ENCODE results near the gene DYNLRB2. TPM values are rescaled to one million over a fixed set of nuclear protein-coding genes. Genes with fewer than 3 reads are reported as not detected.

The DYNLRB2 gene
- total and polyA plus RNA-seq, 4 donors: 0.58 to 0.92 TPM; not detected in 2

- Histone ChIP-seq H3K4me3 (ENCODE audit: low read depth in 1 of 3, low read length in 3 of 3) (no peak overlapping the region), H3K4me1 (ENCODE audit: control insufficient read depth in 4 of 4, insufficient read depth in 4 of 4, low read length in 3 of 4) (no peaks in the 10 kb centered on the region), H3K27ac (ENCODE audit: low read depth in 1 of 2, low read length in 2 of 2) (no peak overlapping the region), H3K36me3 (ENCODE audit: control insufficient read depth in 4 of 4, insufficient read depth in 3 of 4, low read depth in 1 of 4, low read length in 3 of 4) (no peaks in the 10 kb centered on the region), H3K9me3 (ENCODE audit: control insufficient read depth in 4 of 4, low read length in 3 of 4) (no peaks in the 10 kb centered on the region), H3K27me3 (ENCODE audit: control insufficient read depth in 4 of 4, insufficient read depth in 4 of 4, low read length in 3 of 4) (no peaks in the 10 kb centered on the region), H3K9ac (ENCODE audit: low read depth in 1 of 2, low read length in 2 of 2) (no peak overlapping the region)
- no peak for DNase-seq (ENCODE audit: low spot score)
- 97% methylated on average over 3 of the region's 3 CpGs for WGBS
- TF ChIP-seq FOXA1 (IDR thresholded peaks at IDR 0.05) (no peak), CTCF (IDR thresholded peaks at IDR 0.05; ENCODE audit: low read depth, low read length, missing input control) (no peak), HNF4G (IDR thresholded peaks at IDR 0.05) (no peak), SP1 (IDR thresholded peaks at IDR 0.05) (no peak), MAX (IDR thresholded peaks at IDR 0.05) (no peak), NR2F2 (IDR thresholded peaks at IDR 0.05) (no peak), ATF3 (IDR thresholded peaks at IDR 0.05) (no peak)
Observed at GRCh38 chr16:80563066-80563465, 22.3 kb downstream of the DYNLRB2 start.

GRCh38 chr16:80564394-80564793, 23.6 kb downstream of the DYNLRB2 start:
- no peak overlapping the region for H3K4me3 ChIP-seq (ENCODE audit: low read depth in 1 of 3, low read length in 3 of 3)
- TF ChIP-seq FOXA1 (IDR thresholded peaks at IDR 0.05): no peak
- no peak for TF ChIP-seq RAD21 (IDR thresholded peaks at IDR 0.05)
- TF ChIP-seq ATF3 (IDR thresholded peaks at IDR 0.05): no peak
- 60% methylated on average over 7 of the region's 7 CpGs for WGBS
- no peak for DNase-seq (ENCODE audit: low spot score)
- no peak overlapping the region for H3K27ac ChIP-seq (ENCODE audit: low read depth in 1 of 2, low read length in 2 of 2)
- H3K9me3 ChIP-seq (ENCODE audit: control insufficient read depth in 4 of 4, low read length in 3 of 4): no peaks in the 10 kb centered on the region
- H3K9ac ChIP-seq (ENCODE audit: low read depth in 1 of 2, low read length in 2 of 2): no peak overlapping the region
- no peaks in the 10 kb centered on the region for H3K27me3 ChIP-seq (ENCODE audit: control insufficient read depth in 4 of 4, insufficient read depth in 4 of 4, low read length in 3 of 4)
- H3K4me1 ChIP-seq (ENCODE audit: control insufficient read depth in 4 of 4, insufficient read depth in 4 of 4, low read length in 3 of 4): peaks cover 0 to 4% (median 0%) of the 10 kb centered on the region in 4 donors
- H3K36me3 ChIP-seq (ENCODE audit: control insufficient read depth in 4 of 4, insufficient read depth in 3 of 4, low read depth in 1 of 4, low read length in 3 of 4): no peaks in the 10 kb centered on the region

GRCh38 chr16:80569440-80570105, 28.8 kb downstream of the DYNLRB2 start:
- Histone ChIP-seq H3K9ac (ENCODE audit: low read depth in 1 of 2, low read length in 2 of 2) (no peak overlapping the region), H3K4me1 (ENCODE audit: control insufficient read depth in 4 of 4, insufficient read depth in 4 of 4, low read length in 3 of 4) (peaks cover 2 to 10% (median 6%) of the 10 kb centered on the region in 4 donors), H3K4me3 (ENCODE audit: low read depth in 1 of 3, low read length in 3 of 3) (no peak overlapping the region), H3K27ac (ENCODE audit: low read depth in 1 of 2, low read length in 2 of 2) (no peak overlapping the region), H3K9me3 (ENCODE audit: control insufficient read depth in 4 of 4, low read length in 3 of 4) (no peaks in the 10 kb centered on the region), H3K36me3 (ENCODE audit: control insufficient read depth in 4 of 4, insufficient read depth in 3 of 4, low read depth in 1 of 4, low read length in 3 of 4) (no peaks in the 10 kb centered on the region), H3K27me3 (ENCODE audit: control insufficient read depth in 4 of 4, insufficient read depth in 4 of 4, low read length in 3 of 4) (no peaks in the 10 kb centered on the region)
- DNase-seq (ENCODE audit: low spot score): no peak
- WGBS: 81% methylated on average over 9 of the region's 9 CpGs
- TF ChIP-seq FOXA1 (IDR thresholded peaks at IDR 0.05) (no peak), REST (IDR thresholded peaks at IDR 0.05) (no peak), GABPA (IDR thresholded peaks at IDR 0.05 in 1 of 2, conservative IDR thresholded peaks at IDR 0.05 in 1 of 2) (no peak), MAX (IDR thresholded peaks at IDR 0.05) (no peak), JUND (IDR thresholded peaks at IDR 0.05) (no peak), YY1 (IDR thresholded peaks at IDR 0.05) (no peak), HNF4A (conservative IDR thresholded peaks at IDR 0.05) (no peak), ZBTB33 (IDR thresholded peaks at IDR 0.05) (no peak), TAF1 (conservative IDR thresholded peaks at IDR 0.05) (no peak), CTCF (IDR thresholded peaks at IDR 0.05; ENCODE audit: low read depth, low read length, missing input control) (no peak), RXRA (IDR thresholded peaks at IDR 0.05) (no peak)
